Measurements from ENCODE around the gene HDHD3. TPM values are rescaled to one million over a fixed set of nuclear protein-coding genes. Genes with fewer than 3 reads are reported as not detected.

Gene HDHD3
- total and polyA plus RNA-seq, 12 donors: 89.1 to 343 (median 194) TPM

GRCh38 chr9:113340011-113340699 is 36.6 kb downstream of the HDHD3 start, which contains the start of gene WDR31:
TSS of gene WDR31 (minus strand) at chr9:113340275. CDS start at chr9:113332022, 8,253 bp downstream.
- TF ChIP-seq POLR2A (IDR thresholded peaks at IDR 0.05): peak; percentile 20 to 60
- TF ChIP-seq, protein P1, sequence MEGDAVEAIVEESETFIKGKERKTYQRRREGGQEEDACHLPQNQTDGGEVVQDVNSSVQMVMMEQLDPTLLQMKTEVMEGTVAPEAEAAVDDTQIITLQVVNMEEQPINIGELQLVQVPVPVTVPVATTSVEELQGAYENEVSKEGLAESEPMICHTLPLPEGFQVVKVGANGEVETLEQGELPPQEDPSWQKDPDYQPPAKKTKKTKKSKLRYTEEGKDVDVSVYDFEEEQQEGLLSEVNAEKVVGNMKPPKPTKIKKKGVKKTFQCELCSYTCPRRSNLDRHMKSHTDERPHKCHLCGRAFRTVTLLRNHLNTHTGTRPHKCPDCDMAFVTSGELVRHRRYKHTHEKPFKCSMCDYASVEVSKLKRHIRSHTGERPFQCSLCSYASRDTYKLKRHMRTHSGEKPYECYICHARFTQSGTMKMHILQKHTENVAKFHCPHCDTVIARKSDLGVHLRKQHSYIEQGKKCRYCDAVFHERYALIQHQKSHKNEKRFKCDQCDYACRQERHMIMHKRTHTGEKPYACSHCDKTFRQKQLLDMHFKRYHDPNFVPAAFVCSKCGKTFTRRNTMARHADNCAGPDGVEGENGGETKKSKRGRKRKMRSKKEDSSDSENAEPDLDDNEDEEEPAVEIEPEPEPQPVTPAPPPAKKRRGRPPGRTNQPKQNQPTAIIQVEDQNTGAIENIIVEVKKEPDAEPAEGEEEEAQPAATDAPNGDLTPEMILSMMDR (IDR thresholded peaks at IDR 0.05): no peak
- Histone ChIP-seq H3K9me3 (replicated peaks in 1 of 3) (no peaks in the 10 kb centered on the region), H3K4me3 (peak within 1 kb of the TSS; percentile 32 to 84 (median 80)), H3K36me3 (replicated peaks in 1 of 2) (no peaks in the 10 kb centered on the region), H3K27ac (peak within 1 kb of the TSS in 4 of 5 donors; percentile 16 to 75 (median 66)), H3K4me1 (replicated peaks in 1 of 2) (peaks cover 6 to 18% of the 10 kb centered on the region in 2 donors), H3K27me3 (no peaks in the 10 kb centered on the region)
- peak; percentile 84 to 94 (median 88) for DNase-seq
- WGBS, 4 donors: 0 to 1% (median 0%) methylated on average over 10 to 46 of the region's 46 CpGs
- intact Hi-C loops (cut with DNase I): no loop called here

- no peak for DNase-seq
- no peaks in the 10 kb centered on the region for H3K36me3 ChIP-seq (replicated peaks in 1 of 2)
- no peak overlapping the region for H3K4me3 ChIP-seq
- intact Hi-C loops (cut with DNase I): no loop called here
- no peak overlapping the region for H3K27ac ChIP-seq
- H3K27me3 ChIP-seq: no peaks in the 10 kb centered on the region
- no peaks in the 10 kb centered on the region for H3K9me3 ChIP-seq (replicated peaks in 1 of 3)
- WGBS, 4 donors: 95 to 100% (median 99%) methylated on average over 2 of the region's 2 CpGs
- peaks cover 6 to 10% of the 10 kb centered on the region in 2 donors for H3K4me1 ChIP-seq (replicated peaks in 1 of 2)
- TF ChIP-seq, protein P1 (IDR thresholded peaks at IDR 0.05): no peak
- TF ChIP-seq POLR2A (IDR thresholded peaks at IDR 0.05): no peak
These were observed 39.1 kb downstream of the HDHD3 start for GRCh38 chr9:113337714-113338113.

DNA sequence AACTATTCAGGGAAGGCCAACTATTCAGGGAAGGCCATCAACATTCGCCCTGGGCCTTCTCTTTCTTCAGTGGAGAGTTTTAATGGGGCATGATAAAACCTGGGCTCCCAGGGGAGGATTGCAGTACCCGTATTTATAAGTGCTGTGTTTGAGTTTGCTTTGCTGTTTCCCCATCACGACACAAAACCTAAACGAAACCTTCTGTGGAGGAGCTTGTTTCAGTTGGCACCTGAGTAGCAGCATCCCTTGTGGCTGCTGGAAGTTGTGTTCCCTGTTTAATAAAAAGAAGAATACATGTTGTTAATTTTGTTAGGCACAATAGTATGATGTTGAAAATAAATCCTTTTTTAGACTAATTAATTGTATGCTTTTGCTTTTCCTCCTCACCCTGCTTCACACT is 45.0 kb downstream of the HDHD3 start:
- H3K4me1 ChIP-seq (replicated peaks in 1 of 2): no peaks in the 10 kb centered on the region
- H3K27ac ChIP-seq: no peak overlapping the region
- no peak overlapping the region for H3K4me3 ChIP-seq
- intact Hi-C loops (cut with DNase I): no loop called here
- H3K27me3 ChIP-seq: no peaks in the 10 kb centered on the region
- DNase-seq: no peak
- H3K9me3 ChIP-seq (replicated peaks in 1 of 3): no peaks in the 10 kb centered on the region
- TF ChIP-seq, protein P1 (IDR thresholded peaks at IDR 0.05): no peak
- no peak for TF ChIP-seq POLR2A (IDR thresholded peaks at IDR 0.05)
- no peaks in the 10 kb centered on the region for H3K36me3 ChIP-seq (replicated peaks in 1 of 2)
- 70 to 86% (median 76%) methylated on average over 4 of the region's 4 CpGs for WGBS, 4 donors

- TF ChIP-seq, protein P1 (IDR thresholded peaks at IDR 0.05): no peak
- WGBS, 4 donors: 81 to 97% (median 94%) methylated on average over 3 of the region's 3 CpGs
- Histone ChIP-seq H3K27me3 (no peaks in the 10 kb centered on the region), H3K36me3 (replicated peaks in 1 of 2) (no peaks in the 10 kb centered on the region), H3K9me3 (replicated peaks in 1 of 3) (no peaks in the 10 kb centered on the region), H3K27ac (no peak overlapping the region), H3K4me1 (replicated peaks in 1 of 2) (no peaks in the 10 kb centered on the region), H3K4me3 (no peak overlapping the region)
- intact Hi-C loops (cut with DNase I): no loop called here
- no peak for DNase-seq
These were observed 48.6 kb downstream of the HDHD3 start for GRCh38 chr9:113328045-113328782.

Data from adrenal gland (tissue), 12 donors.